Stimulated activated CD4-positive, alpha-beta T cell treated with anti-CD3 and anti-CD28 coated beads, Interleukin-2, amount 100 ng/mL, for 48 hours (primary cell): Measurements from ENCODE around the gene SMDT1.

Experiments used
- DNase-seq, 2 donors: peaks; one replicate each; pipeline ENCODE4 v3.0.0-alpha.2; 2020

SMDT1 gene, protein sequence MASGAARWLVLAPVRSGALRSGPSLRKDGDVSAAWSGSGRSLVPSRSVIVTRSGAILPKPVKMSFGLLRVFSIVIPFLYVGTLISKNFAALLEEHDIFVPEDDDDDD

DNA sequence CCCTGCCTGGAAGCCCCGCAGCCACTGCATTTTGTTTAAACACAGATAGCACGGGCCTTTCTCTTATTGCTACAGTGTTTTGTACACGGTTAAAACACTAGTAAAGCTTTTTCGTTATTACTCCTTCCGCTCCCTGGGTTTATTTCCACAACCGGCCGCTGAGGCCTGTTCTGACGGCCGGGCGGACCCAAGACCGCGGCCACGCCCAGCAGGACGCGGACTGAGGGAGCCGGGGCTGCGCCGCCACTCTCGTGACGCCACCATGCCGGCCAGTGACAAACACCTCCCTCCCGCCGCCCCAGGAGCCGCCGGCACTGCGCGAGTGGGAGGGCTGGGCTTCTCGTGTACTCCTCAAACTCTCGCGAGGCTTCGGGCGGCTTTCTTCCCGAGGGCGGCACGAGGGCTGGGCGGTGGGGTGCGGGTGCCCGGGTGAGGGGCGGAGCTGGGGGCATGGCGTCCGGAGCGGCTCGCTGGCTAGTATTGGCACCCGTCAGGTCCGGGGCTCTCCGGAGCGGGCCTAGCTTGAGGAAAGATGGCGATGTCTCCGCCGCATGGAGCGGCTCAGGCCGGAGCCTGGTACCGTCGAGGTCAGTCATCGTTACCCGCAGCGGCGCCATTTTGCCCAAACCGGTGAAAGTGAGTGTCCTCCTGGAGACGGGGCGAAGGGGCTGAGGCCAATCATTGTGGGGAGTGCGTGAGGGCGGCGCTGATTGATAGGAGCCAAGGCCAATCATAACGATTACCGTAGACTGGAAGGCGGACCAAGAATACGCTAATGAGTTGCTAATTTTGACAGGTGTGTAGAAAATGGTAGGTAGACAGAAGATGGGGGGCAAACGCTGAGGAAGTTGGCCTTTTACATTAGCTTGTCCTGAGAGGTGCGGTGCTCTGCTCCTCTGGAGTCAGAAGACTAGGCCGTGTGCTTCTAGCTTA lies at the start of gene SMDT1:
Gene SMDT1 (plus strand): TSS at position 382 of the 933 bp plus-strand sequence. CDS start 69 bp downstream, at position 451.
- peak; percentile 96 to 97 for DNase-seq

DNA sequence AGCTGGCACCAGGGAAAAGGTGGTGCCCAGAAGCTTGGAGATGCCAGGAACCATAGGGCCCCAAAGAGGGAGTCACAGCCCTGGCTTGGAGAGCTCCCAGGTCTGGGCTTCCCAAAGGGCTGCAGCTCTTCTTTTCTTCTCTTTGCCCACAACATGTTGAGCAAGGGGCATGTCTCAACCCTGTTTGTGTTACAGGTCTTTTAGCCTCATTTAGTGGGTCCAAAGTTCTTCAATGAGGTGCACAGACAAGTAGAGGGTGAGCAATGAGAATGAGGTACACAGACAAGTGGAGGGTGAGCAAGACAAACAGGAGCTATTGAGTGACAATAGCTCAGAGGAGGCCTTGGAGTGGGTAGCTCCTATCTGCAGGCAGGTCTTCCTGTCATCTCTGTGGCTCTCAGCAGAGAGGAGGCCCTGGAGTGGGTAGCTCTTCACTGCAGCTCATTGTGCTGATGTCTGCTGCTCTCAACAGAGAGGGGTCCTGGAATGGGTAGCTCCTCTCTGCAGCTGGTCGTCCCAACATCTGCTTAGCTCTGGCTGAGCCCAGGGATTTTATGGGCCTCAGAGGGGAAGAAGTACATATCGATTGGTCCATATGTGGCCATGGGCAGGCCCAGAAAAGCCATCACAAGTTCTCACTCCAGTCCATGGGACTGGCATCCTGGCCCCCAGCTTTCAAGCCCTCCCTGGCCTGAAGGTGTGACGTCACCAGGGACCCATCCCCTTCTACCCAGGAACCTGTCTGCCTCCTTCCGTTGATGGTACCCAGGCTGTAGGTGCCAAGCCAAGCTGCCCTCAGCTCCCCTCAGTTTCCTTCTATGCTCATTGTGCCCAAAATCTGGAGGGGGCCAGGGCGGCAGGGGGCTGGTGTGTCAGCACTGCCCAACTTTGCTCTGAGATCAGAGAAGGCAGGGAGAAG lies 46.0 kb upstream of the SMDT1 start:
- no peak for DNase-seq

DNA sequence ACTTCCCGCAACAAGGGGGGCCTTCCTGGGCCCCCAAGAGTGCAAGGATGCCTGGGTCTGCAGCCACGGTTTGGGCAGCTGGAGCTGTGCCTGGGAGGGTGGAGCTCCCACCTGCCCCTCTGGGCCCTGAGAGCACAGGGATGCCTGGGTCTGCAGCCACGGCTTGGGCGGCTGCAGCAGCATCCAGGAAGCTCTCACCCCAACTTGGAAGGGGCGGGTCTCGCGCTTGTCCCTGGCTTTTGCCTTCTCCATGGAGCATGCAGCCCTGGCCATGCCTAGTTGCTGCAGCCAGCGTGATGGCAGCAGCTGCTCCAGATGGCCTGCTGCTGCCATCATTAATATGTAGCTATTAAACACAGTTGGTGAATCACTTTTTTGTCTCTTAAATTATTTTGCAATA lies 44.2 kb upstream of the SMDT1 start:
- no peak for DNase-seq

GRCh38 chr22:42039271-42039670 lies 40.2 kb upstream of the SMDT1 start:
- no peak for DNase-seq

- DNase-seq = no peak
Observed at GRCh38 chr22:42041784-42042183, 37.7 kb upstream of the SMDT1 start.

GRCh38 chr22:42050641-42051180 lies 28.8 kb upstream of the SMDT1 start:
- DNase-seq = no peak

GRCh38 chr22:42052765-42053164 lies 26.7 kb upstream of the SMDT1 start:
- DNase-seq = no peak

DNA sequence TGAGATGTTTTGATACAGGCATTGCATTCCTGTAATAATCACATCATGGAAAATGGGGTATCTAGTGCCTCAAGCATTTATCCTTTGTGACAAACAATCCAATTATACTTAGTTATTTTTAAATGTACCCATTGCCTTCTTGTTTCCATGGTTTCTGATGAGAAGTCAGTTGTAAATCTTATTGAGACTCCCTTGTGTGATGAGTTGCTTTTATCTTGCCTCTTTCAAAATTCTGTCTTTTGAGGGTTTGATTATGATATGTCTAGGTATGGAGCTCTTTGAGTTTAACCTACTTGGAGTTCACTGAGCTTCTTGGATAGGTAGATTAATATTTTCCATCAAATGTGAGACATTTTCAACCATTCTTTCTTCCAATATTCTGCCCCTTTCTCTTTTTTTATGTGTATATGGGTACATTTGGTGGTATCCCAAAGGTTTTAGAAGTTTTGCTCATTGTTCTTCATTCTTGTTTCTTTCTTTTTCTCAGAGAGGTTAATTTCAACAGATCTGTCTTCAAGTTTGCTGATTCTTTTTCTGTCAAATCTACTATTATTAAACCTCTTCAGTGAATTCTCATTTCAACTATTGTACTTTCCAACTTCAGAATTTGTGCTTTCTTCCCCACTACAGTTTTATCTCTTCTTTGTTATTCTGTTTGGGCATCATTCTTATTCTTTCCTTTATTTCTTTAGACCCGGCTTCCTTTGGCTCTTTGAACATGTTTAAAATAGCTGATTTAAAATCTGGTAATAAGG lies 22.6 kb upstream of the SMDT1 start:
- DNase-seq = no peak

- no peak for DNase-seq
Observed at GRCh38 chr22:42060489-42060888, 19.0 kb upstream of the SMDT1 start.

DNA sequence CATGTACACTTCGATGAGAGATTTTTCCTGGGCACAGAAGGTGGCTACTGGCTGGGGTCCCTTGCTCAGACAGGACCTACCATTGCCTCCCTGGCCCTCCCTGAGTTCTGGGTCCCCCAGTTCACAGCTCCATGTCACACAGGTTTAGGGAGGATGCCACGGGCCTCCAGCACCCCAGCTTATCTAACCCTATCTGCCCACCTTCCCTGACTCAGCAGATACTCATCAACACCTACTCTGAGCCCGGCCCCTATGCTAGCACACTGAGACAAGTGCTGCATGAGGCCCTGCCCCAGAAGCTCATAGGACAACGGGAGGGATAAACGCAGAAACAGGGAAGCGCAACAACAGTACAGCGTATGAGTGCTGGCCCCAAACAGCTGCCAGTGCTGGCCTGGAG lies 18.5 kb upstream of the SMDT1 start:
- DNase-seq = no peak

GRCh38 chr22:42062506-42063170 lies 16.9 kb upstream of the SMDT1 start:
- no peak for DNase-seq

GRCh38 chr22:42064629-42065028 lies 14.9 kb upstream of the SMDT1 start:
- DNase-seq = no peak

- no peak for DNase-seq
Observed at GRCh38 chr22:42065438-42066125, 13.9 kb upstream of the SMDT1 start.

- DNase-seq = no peak
Observed at GRCh38 chr22:42066126-42066761, 13.3 kb upstream of the SMDT1 start.

DNA sequence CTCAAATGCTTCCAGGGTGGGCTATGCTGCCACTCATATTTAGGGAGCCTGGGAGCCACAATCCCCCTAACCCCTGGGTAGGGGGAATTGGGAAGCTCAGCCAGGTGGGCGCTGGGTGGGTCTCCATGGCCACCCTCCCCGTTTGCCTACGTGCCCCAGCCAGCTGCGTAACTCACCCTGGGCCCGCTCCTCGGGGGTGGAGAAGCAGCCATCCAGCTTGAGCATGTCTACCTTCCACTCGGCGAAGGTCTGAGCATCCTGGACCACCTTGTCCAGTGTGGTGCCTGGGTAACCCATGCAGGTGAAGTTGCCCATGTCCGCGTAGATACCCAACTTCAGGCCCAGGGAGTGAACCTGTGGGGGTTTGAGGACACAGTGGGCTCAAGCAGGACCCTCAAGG lies 12.6 kb upstream of the SMDT1 start:
- no peak for DNase-seq

GRCh38 chr22:42067671-42068251 lies 11.7 kb upstream of the SMDT1 start:
- DNase-seq = no peak

DNA sequence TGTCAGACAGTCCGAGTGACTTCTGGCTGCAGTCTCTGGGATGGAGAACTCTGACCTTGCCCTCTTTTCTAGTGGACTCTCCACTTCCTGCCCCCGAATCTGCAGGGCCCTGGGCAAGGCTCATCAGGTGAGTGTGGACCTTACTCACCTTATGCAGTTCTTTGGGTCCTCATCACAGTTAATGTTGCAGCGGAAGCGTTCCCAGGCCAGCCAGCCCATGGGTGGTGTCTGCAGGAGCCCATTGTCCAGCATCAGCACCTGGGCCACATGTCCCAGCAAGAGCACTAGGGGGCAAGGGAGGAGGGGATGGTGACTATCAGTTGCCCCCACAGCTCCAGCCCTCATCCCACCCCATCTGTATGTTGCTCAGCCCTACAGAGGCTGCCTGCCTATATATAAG lies 11.2 kb upstream of the SMDT1 start:
- DNase-seq = no peak

- DNase-seq = no peak
Observed at GRCh38 chr22:42069801-42070516, 9.5 kb upstream of the SMDT1 start.
